GM12891 (cell line): ENCODE results near the gene PCDH15.

Experiments
- POLR2A ChIP-seq: IDR thresholded peaks from 2 replicates; pipeline ENCODE4 v1.6.1; 2011; ENCODE audit warnings: low read depth, low read length, control low read depth
- POLR2AphosphoS5 ChIP-seq: IDR thresholded peaks from 2 replicates; pipeline ENCODE4 v1.6.1; 2011; ENCODE audit warnings: low read depth, low read length, control low read depth
- TAF1 ChIP-seq: IDR thresholded peaks from 2 replicates; pipeline ENCODE4 v1.6.1; 2011; ENCODE audit warnings: low read depth, low read length, control low read depth

DNA sequence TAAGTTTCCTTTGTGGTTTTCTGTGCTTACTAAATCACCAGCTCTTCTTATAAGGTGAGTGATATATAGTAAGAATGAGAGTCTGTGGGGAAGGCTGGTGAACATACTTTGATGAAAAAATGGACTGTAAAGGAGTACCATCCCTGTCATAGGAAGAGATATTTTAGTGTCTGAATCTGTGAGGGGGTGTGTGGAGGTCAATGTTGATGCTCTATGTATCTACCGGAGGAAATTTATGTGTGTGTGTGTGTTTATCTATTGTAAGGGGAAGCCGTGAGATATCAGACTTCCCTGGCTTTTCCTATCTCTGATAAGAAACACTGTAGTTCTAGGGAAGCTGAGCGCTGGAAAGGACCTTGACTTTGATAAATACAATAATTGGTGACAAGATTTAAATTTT is 179.0 kb downstream of the PCDH15 start:
- TF ChIP-seq POLR2A (no peak), POLR2AphosphoS5 (no peak), TAF1 (no peak)
